Ishikawa (cell line): ENCODE results near the gene FGR.

Source experiments
- EGR1 ChIP-seq: IDR thresholded peaks from 2 replicates; pipeline ENCODE4 v1.6.1; 2012
- ZBTB7A ChIP-seq: IDR thresholded peaks from 2 replicates; pipeline ENCODE4 v1.6.1; 2012; ENCODE audit warnings: low read depth
- TF ChIP-seq, protein P1 (sequence below): IDR thresholded peaks from 2 replicates; pipeline ENCODE4 v1.6.1; 2012; ENCODE audit warnings: low read depth, mild to moderate bottlenecking
- TF ChIP-seq, protein P2 (sequence below): IDR thresholded peaks from 2 replicates; pipeline ENCODE4 v1.6.1; 2012

DNA sequence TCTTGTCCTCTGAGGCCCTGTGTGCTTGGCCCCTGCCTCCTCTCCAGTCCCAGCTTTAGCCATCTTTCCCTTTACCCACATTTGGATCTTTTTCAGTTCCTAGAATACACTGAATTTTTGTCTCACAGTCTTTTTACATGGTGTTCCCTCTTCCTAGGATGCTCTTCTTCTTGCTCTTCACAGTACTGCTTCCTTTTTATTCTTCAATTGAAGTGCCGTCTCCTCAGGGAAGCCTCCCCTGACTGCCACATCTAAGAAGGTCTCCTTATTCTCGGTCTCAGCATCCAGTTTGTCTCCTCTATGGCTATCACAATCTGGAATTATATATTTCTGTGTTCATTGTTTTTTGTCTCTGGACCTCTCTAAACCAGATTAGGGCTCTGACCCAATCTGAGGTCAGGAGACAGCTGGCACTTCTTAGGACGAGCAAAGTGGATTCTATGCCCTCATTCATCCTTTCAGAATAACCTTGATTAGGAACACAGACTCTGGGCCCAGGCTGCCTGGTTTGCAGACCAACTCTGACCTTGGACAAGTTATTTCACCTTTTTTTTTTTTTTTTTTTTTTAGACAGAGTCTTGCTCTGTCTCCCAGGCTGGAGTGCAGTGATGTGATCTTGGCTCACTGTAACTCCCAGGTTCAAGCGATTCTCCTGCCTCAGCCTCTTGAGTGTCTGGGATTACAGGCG, 3.2 kb upstream of the FGR start:
- TF ChIP-seq, protein P1, sequence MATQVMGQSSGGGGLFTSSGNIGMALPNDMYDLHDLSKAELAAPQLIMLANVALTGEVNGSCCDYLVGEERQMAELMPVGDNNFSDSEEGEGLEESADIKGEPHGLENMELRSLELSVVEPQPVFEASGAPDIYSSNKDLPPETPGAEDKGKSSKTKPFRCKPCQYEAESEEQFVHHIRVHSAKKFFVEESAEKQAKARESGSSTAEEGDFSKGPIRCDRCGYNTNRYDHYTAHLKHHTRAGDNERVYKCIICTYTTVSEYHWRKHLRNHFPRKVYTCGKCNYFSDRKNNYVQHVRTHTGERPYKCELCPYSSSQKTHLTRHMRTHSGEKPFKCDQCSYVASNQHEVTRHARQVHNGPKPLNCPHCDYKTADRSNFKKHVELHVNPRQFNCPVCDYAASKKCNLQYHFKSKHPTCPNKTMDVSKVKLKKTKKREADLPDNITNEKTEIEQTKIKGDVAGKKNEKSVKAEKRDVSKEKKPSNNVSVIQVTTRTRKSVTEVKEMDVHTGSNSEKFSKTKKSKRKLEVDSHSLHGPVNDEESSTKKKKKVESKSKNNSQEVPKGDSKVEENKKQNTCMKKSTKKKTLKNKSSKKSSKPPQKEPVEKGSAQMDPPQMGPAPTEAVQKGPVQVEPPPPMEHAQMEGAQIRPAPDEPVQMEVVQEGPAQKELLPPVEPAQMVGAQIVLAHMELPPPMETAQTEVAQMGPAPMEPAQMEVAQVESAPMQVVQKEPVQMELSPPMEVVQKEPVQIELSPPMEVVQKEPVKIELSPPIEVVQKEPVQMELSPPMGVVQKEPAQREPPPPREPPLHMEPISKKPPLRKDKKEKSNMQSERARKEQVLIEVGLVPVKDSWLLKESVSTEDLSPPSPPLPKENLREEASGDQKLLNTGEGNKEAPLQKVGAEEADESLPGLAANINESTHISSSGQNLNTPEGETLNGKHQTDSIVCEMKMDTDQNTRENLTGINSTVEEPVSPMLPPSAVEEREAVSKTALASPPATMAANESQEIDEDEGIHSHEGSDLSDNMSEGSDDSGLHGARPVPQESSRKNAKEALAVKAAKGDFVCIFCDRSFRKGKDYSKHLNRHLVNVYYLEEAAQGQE: no peak
- TF ChIP-seq ZBTB7A (no peak), EGR1 (no peak)
- TF ChIP-seq, protein P2, sequence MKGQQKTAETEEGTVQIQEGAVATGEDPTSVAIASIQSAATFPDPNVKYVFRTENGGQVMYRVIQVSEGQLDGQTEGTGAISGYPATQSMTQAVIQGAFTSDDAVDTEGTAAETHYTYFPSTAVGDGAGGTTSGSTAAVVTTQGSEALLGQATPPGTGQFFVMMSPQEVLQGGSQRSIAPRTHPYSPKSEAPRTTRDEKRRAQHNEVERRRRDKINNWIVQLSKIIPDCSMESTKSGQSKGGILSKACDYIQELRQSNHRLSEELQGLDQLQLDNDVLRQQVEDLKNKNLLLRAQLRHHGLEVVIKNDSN: no peak
